ENCODE measurements around the gene UQCR11. TPM values are rescaled to one million over a fixed set of nuclear protein-coding genes. Genes with fewer than 3 reads are reported as not detected.

Gene UQCR11
- total RNA-seq, 1 donor from 2014 or later: 43.4 TPM

GRCh38 chr19:1622541-1622940, 17.3 kb upstream of the UQCR11 start:
- no peak for TF ChIP-seq CTCF (IDR thresholded peaks at IDR 0.05; ENCODE audit: insufficient read depth, low read length, severe bottlenecking)
- H3K4me3 ChIP-seq (ENCODE audit: low read depth, low read length): no peak overlapping the region
- H3K36me3 ChIP-seq (ENCODE audit: control insufficient read depth, insufficient read depth, low read length): peaks cover 33% of the 10 kb centered on the region
- DNase-seq (ENCODE audit: low read depth): no peak
- H3K27me3 ChIP-seq (ENCODE audit: control insufficient read depth, insufficient read depth, low read length): no peaks in the 10 kb centered on the region
- no peak for FAIRE-seq

GRCh38 chr19:1622007-1622406, 16.7 kb upstream of the UQCR11 start:
- Histone ChIP-seq H3K27me3 (ENCODE audit: control insufficient read depth, insufficient read depth, low read length) (no peaks in the 10 kb centered on the region), H3K36me3 (ENCODE audit: control insufficient read depth, insufficient read depth, low read length) (peaks cover 33% of the 10 kb centered on the region), H3K4me3 (ENCODE audit: low read depth, low read length) (no peak overlapping the region)
- DNase-seq (ENCODE audit: low read depth) (no peak), FAIRE-seq (no peak)
- no peak for TF ChIP-seq CTCF (IDR thresholded peaks at IDR 0.05; ENCODE audit: insufficient read depth, low read length, severe bottlenecking)

GRCh38 chr19:1621574-1621973, 16.3 kb upstream of the UQCR11 start:
- FAIRE-seq: no peak
- no peak for TF ChIP-seq CTCF (IDR thresholded peaks at IDR 0.05; ENCODE audit: insufficient read depth, low read length, severe bottlenecking)
- H3K4me3 ChIP-seq (ENCODE audit: low read depth, low read length): no peak overlapping the region
- H3K27me3 ChIP-seq (ENCODE audit: control insufficient read depth, insufficient read depth, low read length): no peaks in the 10 kb centered on the region
- H3K36me3 ChIP-seq (ENCODE audit: control insufficient read depth, insufficient read depth, low read length): peaks cover 32% of the 10 kb centered on the region
- no peak for DNase-seq (ENCODE audit: low read depth)

GRCh38 chr19:1621021-1621420, 15.8 kb upstream of the UQCR11 start:
- Histone ChIP-seq H3K27me3 (ENCODE audit: control insufficient read depth, insufficient read depth, low read length) (no peaks in the 10 kb centered on the region), H3K36me3 (ENCODE audit: control insufficient read depth, insufficient read depth, low read length) (peaks cover 30% of the 10 kb centered on the region), H3K4me3 (ENCODE audit: low read depth, low read length) (no peak overlapping the region)
- FAIRE-seq (no peak), DNase-seq (ENCODE audit: low read depth) (no peak)
- no peak for TF ChIP-seq CTCF (IDR thresholded peaks at IDR 0.05; ENCODE audit: insufficient read depth, low read length, severe bottlenecking)

- DNase-seq (ENCODE audit: low read depth): no peak
- Histone ChIP-seq H3K36me3 (ENCODE audit: control insufficient read depth, insufficient read depth, low read length) (peaks cover 30% of the 10 kb centered on the region), H3K4me3 (ENCODE audit: low read depth, low read length) (no peak overlapping the region), H3K27me3 (ENCODE audit: control insufficient read depth, insufficient read depth, low read length) (no peaks in the 10 kb centered on the region)
- TF ChIP-seq CTCF (IDR thresholded peaks at IDR 0.05; ENCODE audit: insufficient read depth, low read length, severe bottlenecking): no peak
- FAIRE-seq: no peak
Observed at GRCh38 chr19:1620502-1620901, 15.2 kb upstream of the UQCR11 start.

DNA sequence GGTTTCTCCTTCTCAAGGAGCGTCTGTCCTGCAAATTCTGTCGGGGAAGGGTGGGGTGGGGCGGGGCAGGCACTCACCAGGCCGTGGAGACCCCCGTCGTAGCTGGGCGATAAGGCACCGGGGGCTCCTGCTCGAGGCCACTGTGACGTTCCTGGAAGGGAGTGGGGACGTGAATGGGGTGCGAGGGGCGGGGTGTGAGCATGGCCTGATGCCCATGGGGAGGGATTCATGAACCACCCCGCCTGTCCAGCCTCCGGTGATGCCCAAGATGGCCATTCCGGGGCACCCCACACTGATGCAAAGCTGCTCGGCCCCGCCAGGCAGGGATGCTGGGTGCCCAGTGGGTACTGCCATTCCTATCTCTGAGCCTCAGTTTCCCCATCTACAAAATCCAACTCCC, 14.4 kb upstream of the UQCR11 start:
- Histone ChIP-seq H3K27me3 (ENCODE audit: control insufficient read depth, insufficient read depth, low read length) (no peaks in the 10 kb centered on the region), H3K4me3 (ENCODE audit: low read depth, low read length) (no peak overlapping the region), H3K36me3 (ENCODE audit: control insufficient read depth, insufficient read depth, low read length) (peaks cover 31% of the 10 kb centered on the region)
- DNase-seq (ENCODE audit: low read depth) (no peak), FAIRE-seq (no peak)
- no peak for TF ChIP-seq CTCF (IDR thresholded peaks at IDR 0.05; ENCODE audit: insufficient read depth, low read length, severe bottlenecking)

Data from bronchial epithelial cell (primary cell).